ENCODE results near the gene FMNL2. TPM values are rescaled to one million over a fixed set of nuclear protein-coding genes. Genes with fewer than 3 reads are reported as not detected.

Gene FMNL2
- total RNA-seq, 1 experiment from 2014 or later, result 46.5 TPM

DNA sequence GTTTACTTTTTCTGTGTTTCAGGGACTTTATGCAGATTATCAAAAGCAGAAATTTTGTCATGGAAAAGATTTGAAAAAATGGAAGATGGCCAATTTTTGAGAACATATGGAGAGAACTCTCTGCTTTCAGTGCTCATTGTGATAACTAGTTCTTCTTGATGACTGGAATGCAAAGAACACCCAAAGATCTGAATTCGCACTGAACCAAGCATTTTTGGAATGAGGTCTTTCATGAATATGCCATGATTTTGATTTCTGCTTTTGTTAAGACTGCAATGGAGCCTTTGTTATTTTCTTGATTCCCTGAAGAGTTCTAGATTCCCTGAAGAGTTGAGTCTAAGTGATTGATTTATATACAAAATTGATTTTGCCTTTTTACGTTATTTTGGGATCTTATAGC, 124.1 kb downstream of the FMNL2 start:
- BruUV-seq (replicated peaks), result no TSS peak
- Mint-ChIP-seq H3K9me3 (ENCODE audit: low read depth, unreplicated experiment) (no peaks in the 10 kb centered on the region), H3K27ac (ENCODE audit: unreplicated experiment) (no peak overlapping the region), H3K4me1 (ENCODE audit: low read depth, unreplicated experiment) (peaks cover 46% of the 10 kb centered on the region), H3K36me3 (ENCODE audit: insufficient read depth, unreplicated experiment) (peaks cover 7% of the 10 kb centered on the region), H3K4me3 (ENCODE audit: low read depth, unreplicated experiment) (no peak overlapping the region), H3K27me3 (ENCODE audit: unreplicated experiment) (no peaks in the 10 kb centered on the region)
- CTCF ChIA-PET, result no interaction called here
- DNase-seq, result no peak
- intact Hi-C loops (cut with micrococcal nuclease; ENCODE audit: unreplicated experiment), result no loop called here
- TF ChIP-seq, protein P1, sequence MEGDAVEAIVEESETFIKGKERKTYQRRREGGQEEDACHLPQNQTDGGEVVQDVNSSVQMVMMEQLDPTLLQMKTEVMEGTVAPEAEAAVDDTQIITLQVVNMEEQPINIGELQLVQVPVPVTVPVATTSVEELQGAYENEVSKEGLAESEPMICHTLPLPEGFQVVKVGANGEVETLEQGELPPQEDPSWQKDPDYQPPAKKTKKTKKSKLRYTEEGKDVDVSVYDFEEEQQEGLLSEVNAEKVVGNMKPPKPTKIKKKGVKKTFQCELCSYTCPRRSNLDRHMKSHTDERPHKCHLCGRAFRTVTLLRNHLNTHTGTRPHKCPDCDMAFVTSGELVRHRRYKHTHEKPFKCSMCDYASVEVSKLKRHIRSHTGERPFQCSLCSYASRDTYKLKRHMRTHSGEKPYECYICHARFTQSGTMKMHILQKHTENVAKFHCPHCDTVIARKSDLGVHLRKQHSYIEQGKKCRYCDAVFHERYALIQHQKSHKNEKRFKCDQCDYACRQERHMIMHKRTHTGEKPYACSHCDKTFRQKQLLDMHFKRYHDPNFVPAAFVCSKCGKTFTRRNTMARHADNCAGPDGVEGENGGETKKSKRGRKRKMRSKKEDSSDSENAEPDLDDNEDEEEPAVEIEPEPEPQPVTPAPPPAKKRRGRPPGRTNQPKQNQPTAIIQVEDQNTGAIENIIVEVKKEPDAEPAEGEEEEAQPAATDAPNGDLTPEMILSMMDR (IDR thresholded peaks at IDR 0.05; ENCODE audit: unreplicated experiment), result no peak

DNA sequence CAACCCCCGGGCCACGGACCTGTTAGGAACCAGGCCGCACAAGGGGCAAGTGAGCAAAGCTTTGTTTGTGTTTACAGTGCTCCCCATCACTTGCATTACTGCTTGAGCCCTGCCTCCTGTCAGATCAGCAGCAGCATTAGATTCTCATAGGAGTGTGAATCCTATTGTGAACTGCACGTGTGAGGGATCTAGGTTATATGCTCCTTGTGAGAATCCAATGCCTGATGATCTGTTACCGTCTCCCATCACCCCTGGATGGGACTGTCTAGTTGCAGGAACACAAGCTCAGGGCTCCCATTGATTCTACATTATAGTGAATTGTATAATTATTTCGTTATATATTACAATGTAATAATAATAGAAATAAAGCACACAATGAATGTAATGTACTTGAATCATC, 125.6 kb downstream of the FMNL2 start:
- no peaks in the 10 kb centered on the region for H3K9me3 Mint-ChIP-seq (ENCODE audit: low read depth, unreplicated experiment)
- BruUV-seq (replicated peaks), result no TSS peak
- no peaks in the 10 kb centered on the region for H3K36me3 Mint-ChIP-seq (ENCODE audit: insufficient read depth, unreplicated experiment)
- H3K27me3 Mint-ChIP-seq (ENCODE audit: unreplicated experiment), result no peaks in the 10 kb centered on the region
- CTCF ChIA-PET, result no interaction called here
- no peak for DNase-seq
- no peak overlapping the region for H3K27ac Mint-ChIP-seq (ENCODE audit: unreplicated experiment)
- intact Hi-C loops (cut with micrococcal nuclease; ENCODE audit: unreplicated experiment), result no loop called here
- TF ChIP-seq, protein P1 (IDR thresholded peaks at IDR 0.05; ENCODE audit: unreplicated experiment), result no peak
- H3K4me3 Mint-ChIP-seq (ENCODE audit: low read depth, unreplicated experiment), result no peak overlapping the region
- peaks cover 48% of the 10 kb centered on the region for H3K4me1 Mint-ChIP-seq (ENCODE audit: low read depth, unreplicated experiment)

DNA sequence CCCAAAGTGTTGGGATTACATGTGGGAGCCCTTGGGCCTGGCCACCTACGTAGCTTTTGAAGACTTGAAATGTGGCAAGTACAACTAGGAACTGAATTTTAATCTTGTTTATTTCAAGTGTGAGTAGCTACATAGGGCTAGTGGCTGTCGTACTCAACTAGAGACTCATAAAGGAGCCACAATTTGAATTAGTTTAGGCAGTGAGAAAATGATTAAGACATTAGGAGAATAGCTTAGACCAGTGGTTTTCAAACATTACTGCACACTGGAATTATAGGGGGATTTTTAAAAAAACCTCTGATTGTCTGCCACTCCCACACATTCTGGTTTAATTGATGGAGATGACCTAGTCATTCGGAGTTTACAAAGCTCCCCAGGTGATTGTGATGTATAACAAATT, 127.1 kb downstream of the FMNL2 start:
- H3K9me3 Mint-ChIP-seq (ENCODE audit: low read depth, unreplicated experiment), result no peaks in the 10 kb centered on the region
- H3K36me3 Mint-ChIP-seq (ENCODE audit: insufficient read depth, unreplicated experiment), result no peaks in the 10 kb centered on the region
- H3K4me3 Mint-ChIP-seq (ENCODE audit: low read depth, unreplicated experiment), result no peak overlapping the region
- CTCF ChIA-PET, result no interaction called here
- no TSS peak for BruUV-seq (replicated peaks)
- TF ChIP-seq, protein P1 (IDR thresholded peaks at IDR 0.05; ENCODE audit: unreplicated experiment), result no peak
- H3K4me1 Mint-ChIP-seq (ENCODE audit: low read depth, unreplicated experiment), result peaks cover 48% of the 10 kb centered on the region
- intact Hi-C loops (cut with micrococcal nuclease; ENCODE audit: unreplicated experiment), result no loop called here
- H3K27me3 Mint-ChIP-seq (ENCODE audit: unreplicated experiment), result no peaks in the 10 kb centered on the region
- no peak for DNase-seq
- H3K27ac Mint-ChIP-seq (ENCODE audit: unreplicated experiment), result no peak overlapping the region

DNA sequence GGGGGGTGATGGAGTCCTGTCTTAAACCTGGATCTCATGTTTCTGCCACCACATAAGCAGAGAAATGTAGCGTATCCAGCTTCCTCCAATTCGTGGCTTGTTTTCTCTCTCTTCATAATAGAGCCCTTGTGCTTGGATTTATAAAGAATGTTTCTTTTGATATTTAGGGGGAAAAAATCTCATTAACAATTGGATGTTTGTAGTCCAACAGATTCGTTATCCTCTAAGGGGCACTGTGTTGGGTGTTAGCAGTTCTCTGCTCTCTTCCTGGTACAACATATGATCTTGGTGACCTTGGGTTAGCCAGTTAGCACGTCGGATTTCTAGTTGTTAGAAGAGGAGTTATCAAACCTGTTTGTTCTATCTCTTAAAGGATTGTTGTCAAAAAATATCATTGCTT, 127.8 kb downstream of the FMNL2 start:
- H3K4me1 Mint-ChIP-seq (ENCODE audit: low read depth, unreplicated experiment), result peaks cover 53% of the 10 kb centered on the region
- BruUV-seq (replicated peaks), result no TSS peak
- no peak overlapping the region for H3K4me3 Mint-ChIP-seq (ENCODE audit: low read depth, unreplicated experiment)
- intact Hi-C loops (cut with micrococcal nuclease; ENCODE audit: unreplicated experiment), result no loop called here
- no peaks in the 10 kb centered on the region for H3K27me3 Mint-ChIP-seq (ENCODE audit: unreplicated experiment)
- H3K9me3 Mint-ChIP-seq (ENCODE audit: low read depth, unreplicated experiment), result no peaks in the 10 kb centered on the region
- DNase-seq, result no peak
- H3K27ac Mint-ChIP-seq (ENCODE audit: unreplicated experiment), result no peak overlapping the region
- CTCF ChIA-PET, result no interaction called here
- H3K36me3 Mint-ChIP-seq (ENCODE audit: insufficient read depth, unreplicated experiment), result no peaks in the 10 kb centered on the region
- TF ChIP-seq, protein P1 (IDR thresholded peaks at IDR 0.05; ENCODE audit: unreplicated experiment), result no peak

Data from Calu3 (cell line).